MCF 10A (cell line): Measurements from ENCODE around the gene HCRTR1. TPM values are rescaled to one million over a fixed set of nuclear protein-coding genes. Genes with fewer than 3 reads are reported as not detected.

Experiments
- BruUV-seq: library from RNA; stranded (reverse); fragments of 400-500 nt; replicated peaks from 2 replicates; lab custom pipeline; 2021; lab: Mats Ljungman, UMichigan
- CTCF ChIA-PET: fragments of 300-600 bp; sonication (Branson Sonifier 250); formaldehyde crosslinking; extraction: SDS; loops from one replicate; lab custom pipeline; 2021; ENCODE audit warnings: antibody characterized with exemption, inconsistent platforms; lab: Yijun Ruan, JAX
- POLR2A ChIA-PET: fragments of 300-600, 350-650 bp; sonication (Branson Sonifier 250); formaldehyde crosslinking; extraction: SDS; loops from one replicate; lab custom pipeline; 2020; ENCODE audit warnings: antibody characterized with exemption, inconsistent platforms; lab: Yijun Ruan, JAX
- DNase-seq: peaks from one replicate; pipeline ENCODE4 v3.0.0-alpha.2; 2018; ENCODE audit not compliant: unreplicated experiment
- H3K27ac Mint-ChIP-seq: one replicate; pipeline ENCODE4 v1.8.0; 2022; ENCODE audit warnings: mild to moderate bottlenecking, low read depth, mixed read lengths; ENCODE audit not compliant: unreplicated experiment
- H3K27me3 Mint-ChIP-seq: one replicate; pipeline ENCODE4 v1.8.0; 2022; ENCODE audit warnings: mixed read lengths; ENCODE audit not compliant: insufficient read depth, unreplicated experiment
- H3K36me3 Mint-ChIP-seq: one replicate; pipeline ENCODE4 v1.8.0; 2022; ENCODE audit warnings: mild to moderate bottlenecking, moderate library complexity, mixed read lengths; ENCODE audit not compliant: insufficient read depth, unreplicated experiment
- H3K4me1 Mint-ChIP-seq: one replicate; pipeline ENCODE4 v1.8.0; 2022; ENCODE audit warnings: mixed read lengths; ENCODE audit not compliant: insufficient read depth, unreplicated experiment
- H3K4me3 Mint-ChIP-seq: one replicate; pipeline ENCODE4 v1.8.0; 2022; ENCODE audit warnings: mild to moderate bottlenecking, moderate library complexity, mixed read lengths; ENCODE audit not compliant: unreplicated experiment
- H3K9me3 Mint-ChIP-seq: one replicate; pipeline ENCODE4 v1.8.0; 2022; ENCODE audit warnings: mixed read lengths; ENCODE audit not compliant: unreplicated experiment
- CTCF ChIP-seq: fragments of 200-600 bp; IDR thresholded peaks from one replicate; pipeline ENCODE4 v1.8.0; 2022; ENCODE audit warnings: antibody characterized with exemption, mild to moderate bottlenecking; ENCODE audit not compliant: unreplicated experiment
- intact Hi-C: fragments of 100-400 bp; cut with micrococcal nuclease; formaldehyde crosslinking; loops from 2 replicates; pipeline ENCODE4 v1.14.1; 2022
- total RNA-seq: library from RNA; stranded (reverse); gene quantifications from 2 replicates; pipeline ENCODE4 v1.2.3, GENCODE V29; 2022

The HCRTR1 gene
- total RNA-seq, 1 experiment from 2014 or later = not detected

- no peaks in the 10 kb centered on the region for H3K9me3 Mint-ChIP-seq
- peaks cover 26% of the 10 kb centered on the region for H3K36me3 Mint-ChIP-seq
- no peak overlapping the region for H3K4me3 Mint-ChIP-seq
- ChIA-PET POLR2A (interaction anchor here (0.6 to 2.5 kb wide), 3 partner anchors 9 to 567 kb away, joined by 3 to 10 read pairs (median 3); partner anchors contain the start of gene PEF1), CTCF (no interaction called here)
- no peaks in the 10 kb centered on the region for H3K27me3 Mint-ChIP-seq
- no peak for TF ChIP-seq CTCF
- no TSS peak for BruUV-seq
- DNase-seq = no peak
- no peak overlapping the region for H3K27ac Mint-ChIP-seq
- no peaks in the 10 kb centered on the region for H3K4me1 Mint-ChIP-seq
- intact Hi-C loops = no loop called here
Measured at GRCh38 chr1:31653717-31654473, 36.4 kb downstream of the HCRTR1 start.

GRCh38 chr1:31654474-31654776 is 36.9 kb downstream of the HCRTR1 start:
- TF ChIP-seq CTCF = no peak
- no peak overlapping the region for H3K27ac Mint-ChIP-seq
- no TSS peak for BruUV-seq
- no peaks in the 10 kb centered on the region for H3K27me3 Mint-ChIP-seq
- ChIA-PET POLR2A (interaction anchor here (0.7 to 2.5 kb wide), 2 partner anchors 10 to 41 kb away, joined by 3 to 10 read pairs; partner anchors contain the start of gene PEF1), CTCF (no interaction called here)
- H3K36me3 Mint-ChIP-seq = peaks cover 26% of the 10 kb centered on the region
- no peak overlapping the region for H3K4me3 Mint-ChIP-seq
- H3K9me3 Mint-ChIP-seq = no peaks in the 10 kb centered on the region
- no peak for DNase-seq
- H3K4me1 Mint-ChIP-seq = no peaks in the 10 kb centered on the region
- intact Hi-C loops = no loop called here

DNA sequence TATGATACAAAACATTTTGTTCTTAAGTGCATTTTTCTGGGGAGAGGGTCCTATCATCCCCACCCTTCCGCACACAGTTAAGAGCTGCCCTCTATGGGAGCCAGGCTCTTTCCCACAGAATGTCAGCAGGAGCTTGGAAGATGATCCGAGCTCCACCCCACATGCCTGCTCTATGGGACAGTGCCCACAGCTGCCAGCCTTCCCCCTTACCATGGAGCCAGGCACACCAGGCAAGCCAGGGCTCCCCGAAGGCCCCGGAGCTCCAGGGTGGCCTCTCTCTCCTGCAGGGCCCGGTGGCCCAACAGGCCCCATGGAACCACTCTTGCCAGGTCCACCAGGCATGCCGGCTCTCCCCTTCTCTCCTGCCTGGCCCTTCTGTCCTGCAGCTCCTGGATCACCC is 37.6 kb downstream of the HCRTR1 start:
- H3K9me3 Mint-ChIP-seq = no peaks in the 10 kb centered on the region
- peaks cover 26% of the 10 kb centered on the region for H3K36me3 Mint-ChIP-seq
- BruUV-seq = no TSS peak
- CTCF ChIA-PET = interaction anchor here (0.6 kb wide), 1 partner anchor 135 kb away, joined by 3 read pairs; no protein-coding TSS in a partner anchor
- intact Hi-C loops = no loop called here
- H3K4me3 Mint-ChIP-seq = no peak overlapping the region
- no peaks in the 10 kb centered on the region for H3K4me1 Mint-ChIP-seq
- no peak for TF ChIP-seq CTCF
- POLR2A ChIA-PET = interaction anchor here (0.5 to 2.5 kb wide), 2 partner anchors 10 to 94 kb away, joined by 3 to 10 read pairs; partner anchors contain the start of gene PEF1
- H3K27ac Mint-ChIP-seq = no peak overlapping the region
- H3K27me3 Mint-ChIP-seq = no peaks in the 10 kb centered on the region
- no peak for DNase-seq

DNA sequence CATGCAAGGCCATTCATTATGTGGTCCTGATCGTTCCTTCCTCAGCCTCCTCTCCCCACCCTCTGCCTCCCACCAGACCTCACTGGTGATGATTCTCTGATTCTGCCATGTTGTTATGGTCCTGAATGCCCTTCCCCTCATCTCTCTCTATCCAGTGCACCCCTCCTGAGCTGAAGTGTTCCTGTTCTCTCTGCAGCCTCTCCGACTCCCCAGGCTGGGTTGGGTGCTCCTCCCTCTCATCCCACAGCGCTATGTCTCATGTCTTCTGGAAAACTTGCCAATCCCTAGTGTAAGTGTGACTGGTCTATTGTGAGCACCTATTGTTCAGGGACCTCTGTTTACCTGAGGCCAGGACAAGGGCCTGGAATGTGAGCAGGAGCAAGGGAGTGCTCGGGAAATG is 38.3 kb downstream of the HCRTR1 start:
- ChIA-PET CTCF (interaction anchor here (0.8 kb wide), 1 partner anchor 90 kb away, joined by 4 read pairs; no protein-coding TSS in a partner anchor), POLR2A (interaction anchor here (0.5 to 1.0 kb wide), 3 partner anchors 9 to 94 kb away, joined by 3 read pairs; no protein-coding TSS in a partner anchor)
- Mint-ChIP-seq H3K27ac (no peak overlapping the region), H3K9me3 (no peaks in the 10 kb centered on the region), H3K4me1 (no peaks in the 10 kb centered on the region), H3K4me3 (no peak overlapping the region), H3K36me3 (peaks cover 26% of the 10 kb centered on the region), H3K27me3 (no peaks in the 10 kb centered on the region)
- TF ChIP-seq CTCF = no peak
- intact Hi-C loops = no loop called here
- DNase-seq = no peak
- BruUV-seq = no TSS peak
